K562 (cell line): ENCODE data around the gene DHRS2. TPM values are rescaled to one million over a fixed set of nuclear protein-coding genes. Genes with fewer than 3 reads are reported as not detected.

Experiments used
- ARNT ChIP-seq, 2 experiments: fragments of 450-650 bp; IDR thresholded peaks; 2 replicates each; pipeline ENCODE4 v1.6.1; 2016; ENCODE audit warnings: mild to moderate bottlenecking in 1 of 2
- EWSR1 ChIP-seq: fragments of 450-650 bp; IDR thresholded peaks from 2 replicates; pipeline ENCODE4 v1.6.1; 2018; ENCODE audit warnings: borderline replicate concordance, mild to moderate bottlenecking, low read depth, moderate library complexity; ENCODE audit not compliant: partially characterized antibody
- FOS ChIP-seq: IDR thresholded peaks from 3 replicates; pipeline ENCODE4 v1.6.1; 2011; ENCODE audit not compliant: insufficient read length; ENCODE audit errors: extremely low read depth
- FOSL1 ChIP-seq: fragments of 200-800 bp; sonication (Bioruptor generic); conservative IDR thresholded peaks from 2 replicates; pipeline ENCODE4 v1.6.1; 2016; ENCODE audit warnings: missing genetic modification characterization, missing compliant biosample characterization
- GABPB2 ChIP-seq: fragments of 250-450 bp; sonication (Bioruptor Pico); conservative IDR thresholded peaks from 2 replicates; pipeline ENCODE4 v1.5.1; 2021; ENCODE audit warnings: mild to moderate bottlenecking
- HNRNPK ChIP-seq: fragments of 200-400 bp; formaldehyde crosslinking; IDR thresholded peaks from one replicate; pipeline ENCODE4 v1.6.1; 2018; ENCODE audit warnings: mild to moderate bottlenecking, low read depth, low read length; ENCODE audit not compliant: poor library complexity, severe bottlenecking
- KDM1A ChIP-seq, 2 experiments: fragments of 450-650 bp; IDR thresholded peaks; 2 replicates each; pipeline ENCODE4 v1.6.1; 2016; ENCODE audit warnings: mild to moderate bottlenecking in 2 of 2
- MAFG ChIP-seq: fragments of 450-650 bp; conservative IDR thresholded peaks from 2 replicates; pipeline ENCODE4 v1.6.1; 2016; ENCODE audit warnings: missing genetic modification characterization, missing compliant biosample characterization
- MBD2 ChIP-seq: sonication (generic); IDR thresholded peaks from 2 replicates; pipeline ENCODE4 v1.6.1; 2016; ENCODE audit warnings: low read depth, borderline replicate concordance
- MEF2D ChIP-seq: conservative IDR thresholded peaks from 2 replicates; pipeline ENCODE4 v1.6.1; 2016; ENCODE audit warnings: low read depth, missing genetic modification characterization, missing compliant biosample characterization
- SP1 ChIP-seq: sonication (generic); formaldehyde crosslinking; IDR thresholded peaks from 2 replicates; pipeline ENCODE4 v1.8.1; 2022; ENCODE audit warnings: mild to moderate bottlenecking, missing genetic modification reagents
- SP2 ChIP-seq: IDR thresholded peaks from 2 replicates; pipeline ENCODE4 v1.6.1; 2011; ENCODE audit warnings: mild to moderate bottlenecking, low read depth, low read length, moderate library complexity; ENCODE audit not compliant: poor library complexity, severe bottlenecking; ENCODE audit errors: extremely low read depth
- ZNF124 ChIP-seq: sonication (generic); formaldehyde crosslinking; IDR thresholded peaks from 2 replicates; pipeline ENCODE4 v1.8.1; 2022; ENCODE audit warnings: missing genetic modification reagents
- ZNF445 ChIP-seq: fragments of 250-450 bp; sonication (Bioruptor Pico); IDR thresholded peaks from 2 replicates; pipeline ENCODE4 v1.4.0; 2020; ENCODE audit warnings: low read depth, mild to moderate bottlenecking, moderate library complexity
- polyA plus RNA-seq, 8 experiments: library from polyadenylated mRNA; depleted of rRNA in 4 of 8; stranded (reverse) in 5 of 8; unstranded in 3 of 8; fragments of >200 nt; fragmentation: Nextera tagmentation in 2 of 8; fragmentation: Illumina TruSeq in 1 of 8; extraction: Ambion mirVana in 2 of 8; extraction: Trizol in 1 of 8; gene quantifications; 2 replicates each; pipeline versions ENCODE4 v1.2.1 to v1.2.3, GENCODE V29; 2011 to 2014; ENCODE audit warnings: inconsistent platforms in 1 of 8, missing spikeins in 1 of 8
- total RNA-seq, 7 experiments: library from RNA; depleted of rRNA in 6 of 7; stranded (reverse); fragments of >200 nt in 6 of 7; fragmentation: Illumina TruSeq in 2 of 7; extraction: Trizol in 2 of 7; gene quantifications; 2 replicates each; pipeline versions ENCODE4 v1.2.1 to v1.2.3, GENCODE V29; 2011 to 2021; ENCODE audit warnings: low replicate concordance in 1 of 7
- TF ChIP-seq, protein P1 (sequence below), 2 experiments: fragments of 450-650 bp; IDR thresholded peaks; 2 replicates each; pipeline ENCODE4 v1.6.1; 2016; ENCODE audit warnings: mild to moderate bottlenecking in 2 of 2, borderline replicate concordance in 1 of 2, low read depth in 1 of 2, moderate library complexity in 1 of 2
- TF ChIP-seq, protein P2 (sequence below): IDR thresholded peaks from 3 replicates; pipeline ENCODE4 v1.6.1; 2011; ENCODE audit warnings: borderline replicate concordance, mild to moderate bottlenecking; ENCODE audit not compliant: insufficient read length, insufficient read depth
- TF ChIP-seq, protein P3 (sequence below): fragments of 250-450 bp; sonication (Bioruptor Pico); IDR thresholded peaks from 2 replicates; pipeline ENCODE4 v1.5.0; 2021

The DHRS2 gene
- total and polyA plus RNA-seq, 9 of the 15 experiments (the other 6 are each of a cell fraction or from before 2014, with no cell fraction given): 2.9 to 96.8 (median 64.4) TPM

DNA sequence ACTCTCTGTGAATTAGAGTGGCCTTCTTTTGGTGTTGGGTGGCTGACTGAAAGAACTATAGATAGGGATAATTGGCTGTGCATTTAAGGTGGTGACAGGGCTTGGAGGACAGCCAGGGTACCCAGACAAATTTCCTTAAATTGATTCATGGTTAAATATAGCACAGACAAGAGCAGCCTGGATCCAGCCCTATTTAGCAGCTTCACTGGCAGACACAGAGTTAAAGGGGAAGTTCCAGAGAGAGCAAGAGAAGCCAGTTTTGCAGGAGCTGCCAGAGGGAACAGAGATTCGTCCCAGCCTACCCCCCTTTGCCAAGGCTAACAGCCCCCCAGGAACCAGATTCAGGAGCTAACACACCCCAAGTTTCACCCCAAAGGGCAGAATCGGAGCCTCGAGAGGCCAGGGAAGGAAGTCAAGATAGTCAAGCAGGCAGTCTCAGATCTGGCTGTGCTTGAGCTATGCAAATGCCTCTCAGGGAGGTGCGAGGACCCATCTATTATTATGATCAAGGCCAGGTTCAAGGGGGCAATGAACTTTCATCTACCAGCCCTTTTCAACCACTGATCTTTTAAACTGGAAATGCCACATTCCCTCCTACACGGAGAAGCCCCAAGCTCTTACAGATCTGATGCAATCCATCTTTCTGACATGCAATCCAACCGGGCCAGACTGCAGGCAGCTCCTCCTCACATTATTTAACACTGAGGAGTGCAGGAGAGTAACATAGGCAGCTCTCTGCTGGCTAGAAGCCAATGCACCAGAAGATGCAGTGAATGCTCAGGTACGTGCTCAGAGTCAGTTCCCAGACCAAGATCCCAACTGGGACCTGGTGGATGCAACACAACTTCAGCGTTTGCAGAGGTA is 58.2 kb downstream of the DHRS2 start (continued):
- TF ChIP-seq, protein P1, sequence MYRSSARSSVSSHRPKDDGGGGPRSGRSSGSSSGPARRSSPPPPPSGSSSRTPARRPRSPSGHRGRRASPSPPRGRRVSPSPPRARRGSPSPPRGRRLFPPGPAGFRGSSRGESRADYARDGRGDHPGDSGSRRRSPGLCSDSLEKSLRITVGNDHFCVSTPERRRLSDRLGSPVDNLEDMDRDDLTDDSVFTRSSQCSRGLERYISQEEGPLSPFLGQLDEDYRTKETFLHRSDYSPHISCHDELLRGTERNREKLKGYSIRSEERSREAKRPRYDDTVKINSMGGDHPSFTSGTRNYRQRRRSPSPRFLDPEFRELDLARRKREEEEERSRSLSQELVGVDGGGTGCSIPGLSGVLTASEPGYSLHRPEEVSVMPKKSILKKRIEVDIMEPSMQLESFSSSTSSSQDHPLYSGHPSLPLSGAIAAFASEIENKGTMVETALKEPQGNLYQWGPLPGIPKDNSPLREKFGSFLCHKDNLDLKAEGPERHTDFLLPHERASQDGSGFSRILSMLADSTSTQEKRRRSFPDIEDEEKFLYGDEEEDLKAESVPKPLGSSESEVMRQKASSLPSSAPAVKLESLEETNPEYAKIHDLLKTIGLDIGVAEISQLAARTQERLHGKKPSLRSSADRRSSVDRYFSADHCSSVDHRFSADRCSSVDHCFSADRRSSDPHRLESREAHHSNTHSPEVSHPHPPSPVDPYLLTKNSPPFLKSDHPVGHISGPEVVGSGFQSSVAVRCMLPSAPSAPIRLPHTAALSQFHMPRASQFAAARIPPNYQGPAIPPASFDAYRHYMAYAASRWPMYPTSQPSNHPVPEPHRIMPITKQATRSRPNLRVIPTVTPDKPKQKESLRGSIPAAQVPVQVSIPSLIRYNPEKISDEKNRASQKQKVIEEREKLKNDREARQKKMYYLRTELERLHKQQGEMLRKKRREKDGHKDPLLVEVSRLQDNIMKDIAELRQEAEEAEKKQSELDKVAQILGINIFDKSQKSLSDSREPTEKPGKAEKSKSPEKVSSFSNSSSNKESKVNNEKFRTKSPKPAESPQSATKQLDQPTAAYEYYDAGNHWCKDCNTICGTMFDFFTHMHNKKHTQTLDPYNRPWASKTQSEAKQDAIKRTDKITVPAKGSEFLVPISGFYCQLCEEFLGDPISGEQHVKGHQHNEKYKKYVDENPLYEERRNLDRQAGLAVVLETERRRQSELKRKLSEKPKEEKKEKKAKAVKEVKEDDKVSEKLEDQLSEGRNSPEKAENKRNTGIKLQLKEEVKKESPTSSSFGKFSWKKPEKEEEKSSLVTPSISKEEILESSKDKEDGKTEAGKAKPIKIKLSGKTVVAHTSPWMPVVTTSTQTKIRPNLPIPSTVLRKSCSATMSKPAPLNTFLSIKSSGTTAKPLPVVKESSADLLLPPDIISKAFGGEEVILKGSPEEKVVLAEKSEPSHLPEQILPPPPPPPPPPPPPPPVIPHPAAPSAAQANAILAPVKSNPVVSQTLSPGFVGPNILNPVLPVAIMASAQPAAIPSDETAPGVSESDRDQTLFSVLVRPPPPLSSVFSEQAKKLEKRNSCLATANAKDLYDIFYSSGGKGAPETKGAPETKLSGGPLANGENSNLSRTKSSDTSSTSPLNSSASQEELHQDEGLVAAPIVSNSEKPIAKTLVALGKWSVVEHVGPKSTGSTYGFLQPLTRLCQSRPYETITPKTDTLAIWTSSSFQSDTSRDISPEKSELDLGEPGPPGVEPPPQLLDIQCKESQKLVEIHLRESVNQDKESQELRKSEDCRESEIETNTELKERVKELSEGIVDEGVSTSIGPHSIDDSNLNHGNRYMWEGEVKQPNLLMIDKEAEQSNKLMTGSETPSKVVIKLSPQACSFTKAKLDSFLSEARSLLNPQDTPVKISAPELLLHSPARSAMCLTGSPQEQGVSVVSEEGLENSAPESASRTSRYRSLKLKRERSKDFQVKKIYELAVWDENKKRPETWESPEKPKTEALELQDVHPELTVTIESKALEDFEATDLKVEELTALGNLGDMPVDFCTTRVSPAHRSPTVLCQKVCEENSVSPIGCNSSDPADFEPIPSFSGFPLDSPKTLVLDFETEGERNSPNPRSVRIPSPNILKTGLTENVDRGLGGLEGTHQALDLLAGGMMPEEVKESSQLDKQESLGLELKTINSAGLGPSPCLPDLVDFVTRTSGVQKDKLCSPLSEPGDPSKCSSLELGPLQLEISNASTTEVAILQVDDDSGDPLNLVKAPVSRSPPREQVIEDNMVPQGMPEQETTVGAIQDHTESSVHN (IDR thresholded peaks at IDR 0.05; ENCODE audit: borderline replicate concordance in 1 of 2, low read depth in 1 of 2): no peak
- TF ChIP-seq FOSL1: 0 out of 2 replicates have a peak, but pooled peaks have one; percentile 17
- no peak for TF ChIP-seq EWSR1
- TF ChIP-seq, protein P2, sequence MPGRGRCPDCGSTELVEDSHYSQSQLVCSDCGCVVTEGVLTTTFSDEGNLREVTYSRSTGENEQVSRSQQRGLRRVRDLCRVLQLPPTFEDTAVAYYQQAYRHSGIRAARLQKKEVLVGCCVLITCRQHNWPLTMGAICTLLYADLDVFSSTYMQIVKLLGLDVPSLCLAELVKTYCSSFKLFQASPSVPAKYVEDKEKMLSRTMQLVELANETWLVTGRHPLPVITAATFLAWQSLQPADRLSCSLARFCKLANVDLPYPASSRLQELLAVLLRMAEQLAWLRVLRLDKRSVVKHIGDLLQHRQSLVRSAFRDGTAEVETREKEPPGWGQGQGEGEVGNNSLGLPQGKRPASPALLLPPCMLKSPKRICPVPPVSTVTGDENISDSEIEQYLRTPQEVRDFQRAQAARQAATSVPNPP: no peak
- no peak for TF ChIP-seq ZNF124
- no peak for TF ChIP-seq SP2
- no peak for TF ChIP-seq MAFG (tag)
- TF ChIP-seq, protein P3, sequence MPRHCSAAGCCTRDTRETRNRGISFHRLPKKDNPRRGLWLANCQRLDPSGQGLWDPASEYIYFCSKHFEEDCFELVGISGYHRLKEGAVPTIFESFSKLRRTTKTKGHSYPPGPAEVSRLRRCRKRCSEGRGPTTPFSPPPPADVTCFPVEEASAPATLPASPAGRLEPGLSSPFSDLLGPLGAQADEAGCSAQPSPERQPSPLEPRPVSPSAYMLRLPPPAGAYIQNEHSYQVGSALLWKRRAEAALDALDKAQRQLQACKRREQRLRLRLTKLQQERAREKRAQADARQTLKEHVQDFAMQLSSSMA (CRISPR knock-in tag): no peak
- no peak for TF ChIP-seq KDM1A (IDR thresholded peaks at IDR 0.05)
- TF ChIP-seq SP1 (CRISPR knock-in tag): no peak
- TF ChIP-seq MEF2D (tag): peak; percentile 73; the same call in 1 of the 2 replicates
- TF ChIP-seq ZNF445 (CRISPR knock-in tag): no peak
- TF ChIP-seq ARNT (IDR thresholded peaks at IDR 0.05): no peak
- TF ChIP-seq MBD2: no peak
- no peak for TF ChIP-seq GABPB2 (CRISPR knock-in tag)
- TF ChIP-seq FOS: no peak
- no peak for TF ChIP-seq HNRNPK
